ENCODE measurements around the gene EIF4G1. TPM values are rescaled to one million over a fixed set of nuclear protein-coding genes. Genes with fewer than 3 reads are reported as not detected.

The EIF4G1 gene
- total RNA-seq, 1 experiment from 2014 or later = 798 TPM

DNA sequence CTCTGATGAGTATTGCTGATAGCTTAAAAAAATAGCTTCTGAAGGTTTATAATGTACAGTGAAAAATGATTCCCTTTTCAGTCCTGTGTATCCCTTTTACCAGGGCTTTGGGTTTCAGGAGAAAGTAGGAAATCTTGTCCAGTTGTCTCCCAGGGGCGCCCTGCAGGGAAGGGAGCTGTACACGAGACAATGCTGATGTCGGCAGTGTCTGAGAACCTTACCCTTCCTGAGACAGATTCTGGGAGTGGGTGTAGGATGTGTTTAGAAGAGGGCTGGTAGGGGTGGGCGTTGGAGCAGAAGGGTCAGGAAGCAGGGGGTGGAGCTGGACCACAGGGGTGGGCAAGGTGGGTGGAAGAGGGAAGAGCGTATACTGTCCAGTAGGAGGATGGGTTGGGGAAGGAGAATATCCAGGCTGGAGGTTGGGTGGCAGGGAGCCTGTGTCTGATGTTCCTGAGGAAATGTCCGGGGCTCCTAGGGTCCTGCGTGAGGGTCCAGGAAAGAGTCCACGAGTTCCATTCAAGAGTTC is 58.0 kb downstream of the EIF4G1 start:
- Histone ChIP-seq H3K4me1 (ENCODE audit: control insufficient read depth, insufficient read depth, low read length) (peaks cover 12% of the 10 kb centered on the region), H3K36me3 (ENCODE audit: control insufficient read depth, insufficient read depth, low read length) (peaks cover 11% of the 10 kb centered on the region; the same call in 1 of the 2 replicates), H3K27me3 (ENCODE audit: control insufficient read depth, insufficient read depth, low read length) (peaks cover 8% of the 10 kb centered on the region), H3K4me3 (ENCODE audit: low read depth in 2 of 2, low read length in 2 of 2) (no peak overlapping the region), H3K9me3 (ENCODE audit: control insufficient read depth, insufficient read depth, low read depth, low read length) (no peaks in the 10 kb centered on the region), H3K27ac (ENCODE audit: low read length) (no peak overlapping the region)
- ChIA-PET POLR2A (no interaction called here), CTCF (interaction anchor here (0.5 to 4.4 kb wide), 8 partner anchors 18 to 461 kb away, joined by 4 to 53 read pairs (median 13); partner anchors contain the start of gene VPS8)
- ATAC-seq (no peak), DNase-seq (ENCODE audit: low read depth, low spot score) (no peak)
- intact Hi-C loops (cut with micrococcal nuclease; ENCODE audit: unreplicated experiment) (loop anchor here (10.0 kb wide), 1 partner anchor 142 kb away; no protein-coding TSS in a partner anchor), in situ Hi-C loops (cut with HindIII; ENCODE audit: low pct_unique_long_range_greater_than_20kb, low sequenced_read_pairs) (no loop called here)
- no peak for TF ChIP-seq TCF7L2 (IDR thresholded peaks at IDR 0.05; ENCODE audit: low read depth, low read length)
- TF ChIP-seq POLR2AphosphoS5 (IDR thresholded peaks at IDR 0.05; ENCODE audit: low read depth, low read length) = no peak
- TF ChIP-seq, protein P1, sequence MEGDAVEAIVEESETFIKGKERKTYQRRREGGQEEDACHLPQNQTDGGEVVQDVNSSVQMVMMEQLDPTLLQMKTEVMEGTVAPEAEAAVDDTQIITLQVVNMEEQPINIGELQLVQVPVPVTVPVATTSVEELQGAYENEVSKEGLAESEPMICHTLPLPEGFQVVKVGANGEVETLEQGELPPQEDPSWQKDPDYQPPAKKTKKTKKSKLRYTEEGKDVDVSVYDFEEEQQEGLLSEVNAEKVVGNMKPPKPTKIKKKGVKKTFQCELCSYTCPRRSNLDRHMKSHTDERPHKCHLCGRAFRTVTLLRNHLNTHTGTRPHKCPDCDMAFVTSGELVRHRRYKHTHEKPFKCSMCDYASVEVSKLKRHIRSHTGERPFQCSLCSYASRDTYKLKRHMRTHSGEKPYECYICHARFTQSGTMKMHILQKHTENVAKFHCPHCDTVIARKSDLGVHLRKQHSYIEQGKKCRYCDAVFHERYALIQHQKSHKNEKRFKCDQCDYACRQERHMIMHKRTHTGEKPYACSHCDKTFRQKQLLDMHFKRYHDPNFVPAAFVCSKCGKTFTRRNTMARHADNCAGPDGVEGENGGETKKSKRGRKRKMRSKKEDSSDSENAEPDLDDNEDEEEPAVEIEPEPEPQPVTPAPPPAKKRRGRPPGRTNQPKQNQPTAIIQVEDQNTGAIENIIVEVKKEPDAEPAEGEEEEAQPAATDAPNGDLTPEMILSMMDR (IDR thresholded peaks at IDR 0.05) = no peak
- BruUV-seq (replicated peaks) = no TSS peak

DNA sequence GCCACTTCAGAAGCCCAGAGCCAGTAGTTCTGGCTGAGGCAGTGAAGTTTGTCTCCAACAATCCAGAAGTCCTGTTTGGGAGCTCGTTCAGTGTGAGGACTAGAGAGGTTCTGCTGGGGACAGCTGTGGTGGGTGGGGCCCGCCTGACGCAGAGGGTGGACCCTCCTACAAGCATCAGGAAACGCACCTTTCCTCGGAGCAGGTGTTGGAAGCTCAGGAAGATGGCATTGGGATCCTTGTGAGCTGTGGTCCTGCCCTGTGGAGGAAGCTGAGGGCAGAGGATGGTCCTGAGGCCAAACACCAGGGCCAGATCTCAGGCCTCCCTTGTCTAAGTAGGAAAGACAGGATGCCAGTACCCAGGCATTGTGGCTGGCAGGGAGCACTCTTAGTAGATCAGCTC is 58.5 kb downstream of the EIF4G1 start:
- H3K9me3 ChIP-seq (ENCODE audit: control insufficient read depth, insufficient read depth, low read depth, low read length) = no peaks in the 10 kb centered on the region
- H3K36me3 ChIP-seq (ENCODE audit: control insufficient read depth, insufficient read depth, low read length) = peaks cover 8% of the 10 kb centered on the region; the same call in 1 of the 2 replicates
- H3K27me3 ChIP-seq (ENCODE audit: control insufficient read depth, insufficient read depth, low read length) = peaks cover 8% of the 10 kb centered on the region
- H3K27ac ChIP-seq (ENCODE audit: low read length) = no peak overlapping the region
- no TSS peak for BruUV-seq (replicated peaks)
- CTCF ChIA-PET = interaction anchor here (0.5 to 4.4 kb wide), 4 partner anchors 141 to 439 kb away, joined by 5 to 53 read pairs (median 27); partner anchors contain the start of gene VPS8
- in situ Hi-C loops (cut with HindIII; ENCODE audit: low pct_unique_long_range_greater_than_20kb, low sequenced_read_pairs) (no loop called here), intact Hi-C loops (cut with micrococcal nuclease; ENCODE audit: unreplicated experiment) (loop anchor here (10.0 kb wide), 1 partner anchor 142 kb away; no protein-coding TSS in a partner anchor)
- POLR2A ChIA-PET = no interaction called here
- no peak for ATAC-seq
- DNase-seq (ENCODE audit: low read depth, low spot score) = no peak
- peaks cover 12% of the 10 kb centered on the region for H3K4me1 ChIP-seq (ENCODE audit: control insufficient read depth, insufficient read depth, low read length)
- TF ChIP-seq SIN3A (IDR thresholded peaks at IDR 0.05; ENCODE audit: borderline replicate concordance, insufficient read depth, low read depth, low read length) (no peak), TCF7L2 (IDR thresholded peaks at IDR 0.05; ENCODE audit: low read depth, low read length) (no peak), POLR2AphosphoS5 (IDR thresholded peaks at IDR 0.05; ENCODE audit: low read depth, low read length) (no peak)
- TF ChIP-seq, protein P2, sequence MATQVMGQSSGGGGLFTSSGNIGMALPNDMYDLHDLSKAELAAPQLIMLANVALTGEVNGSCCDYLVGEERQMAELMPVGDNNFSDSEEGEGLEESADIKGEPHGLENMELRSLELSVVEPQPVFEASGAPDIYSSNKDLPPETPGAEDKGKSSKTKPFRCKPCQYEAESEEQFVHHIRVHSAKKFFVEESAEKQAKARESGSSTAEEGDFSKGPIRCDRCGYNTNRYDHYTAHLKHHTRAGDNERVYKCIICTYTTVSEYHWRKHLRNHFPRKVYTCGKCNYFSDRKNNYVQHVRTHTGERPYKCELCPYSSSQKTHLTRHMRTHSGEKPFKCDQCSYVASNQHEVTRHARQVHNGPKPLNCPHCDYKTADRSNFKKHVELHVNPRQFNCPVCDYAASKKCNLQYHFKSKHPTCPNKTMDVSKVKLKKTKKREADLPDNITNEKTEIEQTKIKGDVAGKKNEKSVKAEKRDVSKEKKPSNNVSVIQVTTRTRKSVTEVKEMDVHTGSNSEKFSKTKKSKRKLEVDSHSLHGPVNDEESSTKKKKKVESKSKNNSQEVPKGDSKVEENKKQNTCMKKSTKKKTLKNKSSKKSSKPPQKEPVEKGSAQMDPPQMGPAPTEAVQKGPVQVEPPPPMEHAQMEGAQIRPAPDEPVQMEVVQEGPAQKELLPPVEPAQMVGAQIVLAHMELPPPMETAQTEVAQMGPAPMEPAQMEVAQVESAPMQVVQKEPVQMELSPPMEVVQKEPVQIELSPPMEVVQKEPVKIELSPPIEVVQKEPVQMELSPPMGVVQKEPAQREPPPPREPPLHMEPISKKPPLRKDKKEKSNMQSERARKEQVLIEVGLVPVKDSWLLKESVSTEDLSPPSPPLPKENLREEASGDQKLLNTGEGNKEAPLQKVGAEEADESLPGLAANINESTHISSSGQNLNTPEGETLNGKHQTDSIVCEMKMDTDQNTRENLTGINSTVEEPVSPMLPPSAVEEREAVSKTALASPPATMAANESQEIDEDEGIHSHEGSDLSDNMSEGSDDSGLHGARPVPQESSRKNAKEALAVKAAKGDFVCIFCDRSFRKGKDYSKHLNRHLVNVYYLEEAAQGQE (IDR thresholded peaks at IDR 0.05; ENCODE audit: insufficient read depth in 1 of 2, low read depth in 2 of 2, low read length in 1 of 2) = no peak
- TF ChIP-seq, protein P1 (IDR thresholded peaks at IDR 0.05) = no peak
- H3K4me3 ChIP-seq (ENCODE audit: low read depth in 2 of 2, low read length in 2 of 2) = no peak overlapping the region
